Ovary (tissue), 3 donors: ENCODE data around the gene IFT81.

ENCODE experiments used
- POLR2A ChIP-seq: fragments of 450-650 bp; IDR thresholded peaks from one replicate; pipeline ENCODE4 v1.6.1; 2017; ENCODE audit warnings: antibody characterized with exemption, mild to moderate bottlenecking, moderate library complexity
- TF ChIP-seq, protein P1 (sequence below), 3 donors: fragments of 450-650 bp in 2 of 3; fragments of 200-600 bp in 1 of 3; IDR thresholded peaks; one replicate each; pipeline versions ENCODE4 v1.5.1 to v1.8.0; 2016 to 2022; ENCODE audit warnings: antibody characterized with exemption in 3 of 3, mild to moderate bottlenecking in 1 of 3
- donor health status: DM: no; HTN: no; CAD: no.

DNA sequence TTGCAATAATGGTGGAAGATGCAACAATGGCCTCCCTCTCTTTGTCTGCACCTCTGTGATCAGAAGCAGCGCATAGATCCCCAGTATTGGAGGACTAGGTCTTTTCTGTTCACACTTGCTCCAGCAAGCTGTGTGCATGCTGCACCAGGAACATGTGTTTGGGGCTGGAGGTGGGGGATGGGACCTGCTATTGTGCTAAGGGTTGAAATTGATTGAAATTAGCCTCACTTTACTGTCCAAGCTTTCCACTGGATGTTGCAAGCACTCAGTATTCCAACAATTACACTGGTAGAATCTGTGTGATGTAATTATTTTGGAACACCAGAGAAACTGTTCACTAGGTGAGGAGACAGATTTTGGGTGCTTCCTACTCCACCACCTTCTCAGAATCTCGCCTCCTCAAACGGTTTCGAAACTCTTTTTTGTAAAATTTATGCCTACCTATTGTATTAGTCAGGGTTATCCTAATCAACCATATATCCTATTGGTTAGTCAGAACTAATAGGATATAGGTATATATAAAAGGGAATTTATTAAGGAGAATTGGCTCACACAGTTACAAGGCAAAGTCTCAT is 35.6 kb downstream of the IFT81 start:
- no peak for TF ChIP-seq POLR2A
- TF ChIP-seq, protein P1, sequence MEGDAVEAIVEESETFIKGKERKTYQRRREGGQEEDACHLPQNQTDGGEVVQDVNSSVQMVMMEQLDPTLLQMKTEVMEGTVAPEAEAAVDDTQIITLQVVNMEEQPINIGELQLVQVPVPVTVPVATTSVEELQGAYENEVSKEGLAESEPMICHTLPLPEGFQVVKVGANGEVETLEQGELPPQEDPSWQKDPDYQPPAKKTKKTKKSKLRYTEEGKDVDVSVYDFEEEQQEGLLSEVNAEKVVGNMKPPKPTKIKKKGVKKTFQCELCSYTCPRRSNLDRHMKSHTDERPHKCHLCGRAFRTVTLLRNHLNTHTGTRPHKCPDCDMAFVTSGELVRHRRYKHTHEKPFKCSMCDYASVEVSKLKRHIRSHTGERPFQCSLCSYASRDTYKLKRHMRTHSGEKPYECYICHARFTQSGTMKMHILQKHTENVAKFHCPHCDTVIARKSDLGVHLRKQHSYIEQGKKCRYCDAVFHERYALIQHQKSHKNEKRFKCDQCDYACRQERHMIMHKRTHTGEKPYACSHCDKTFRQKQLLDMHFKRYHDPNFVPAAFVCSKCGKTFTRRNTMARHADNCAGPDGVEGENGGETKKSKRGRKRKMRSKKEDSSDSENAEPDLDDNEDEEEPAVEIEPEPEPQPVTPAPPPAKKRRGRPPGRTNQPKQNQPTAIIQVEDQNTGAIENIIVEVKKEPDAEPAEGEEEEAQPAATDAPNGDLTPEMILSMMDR (IDR thresholded peaks at IDR 0.05) = no peak
